PC-3 (cell line): ENCODE measurements around the gene MGAM2. TPM values are rescaled to one million over a fixed set of nuclear protein-coding genes. Genes with fewer than 3 reads are reported as not detected.

Experiments used
- ATAC-seq: fragments of 200-7000 bp; cut with Tn5 transposase; 2 replicates; pipeline ENCODE4 v1.9.1; 2020; ENCODE audit warnings: mild to moderate bottlenecking, moderate library complexity
- BruUV-seq: library from RNA; stranded (reverse); fragments of 400-500 nt; replicated peaks from 2 replicates; lab custom pipeline; 2021; lab: Mats Ljungman, UMichigan
- CTCF ChIA-PET: fragments of 300-600 bp; sonication (Branson Sonifier 250); formaldehyde crosslinking; loops from one replicate; lab custom pipeline; 2022; ENCODE audit warnings: antibody characterized with exemption; lab: Charles Lee
- POLR2A ChIA-PET: fragments of 300-600 bp; sonication (Branson Sonifier 250); formaldehyde crosslinking; loops from one replicate; lab custom pipeline; 2022; ENCODE audit warnings: antibody characterized with exemption; ENCODE audit not compliant: unreplicated experiment; lab: Charles Lee
- DNase-seq: peaks from one replicate; pipeline ENCODE4 v3.0.0-alpha.2; 2015
- H2AFZ ChIP-seq: fragments of 300-600 bp; sonication (generic); 2 replicates; pipeline ENCODE4 v1.6.0; 2016; ENCODE audit warnings: antibody characterized with exemption, low read length
- H3F3A ChIP-seq: fragments of 300-600 bp; sonication (generic); one replicate; pipeline ENCODE4 v1.6.0; 2017; ENCODE audit warnings: antibody characterized with exemption, low read length, control low read depth, mild to moderate bottlenecking; ENCODE audit not compliant: unreplicated experiment
- H3K27ac ChIP-seq: fragments of 300-600 bp; sonication (generic); 2 replicates; pipeline ENCODE4 v1.5.1; 2016; ENCODE audit warnings: mild to moderate bottlenecking, low read length
- H3K27me3 ChIP-seq: fragments of 300-600 bp; sonication (generic); 2 replicates; pipeline ENCODE4 v1.6.1; 2016; ENCODE audit warnings: low read length, mixed read lengths
- H3K36me3 ChIP-seq: fragments of 300-600 bp; sonication (generic); 2 replicates; pipeline ENCODE4 v1.6.1; 2016; ENCODE audit warnings: low read depth, mixed run types, low read length, mixed read lengths
- H3K4me1 ChIP-seq: fragments of 300-600 bp; sonication (generic); 2 replicates; pipeline ENCODE4 v1.5.1; 2016; ENCODE audit warnings: low read length; ENCODE audit not compliant: insufficient read depth
- H3K4me2 ChIP-seq: fragments of 300-600 bp; sonication (generic); 2 replicates; pipeline ENCODE4 v1.6.0; 2016; ENCODE audit warnings: low read length
- H3K4me3 ChIP-seq: fragments of 300-600 bp; sonication (generic); 2 replicates; pipeline ENCODE4 v1.5.1; 2016; ENCODE audit warnings: mild to moderate bottlenecking, low read length, mixed read lengths
- H3K79me2 ChIP-seq: fragments of 300-600 bp; sonication (generic); 2 replicates; pipeline ENCODE4 v1.6.1; 2017; ENCODE audit warnings: low read length, mixed read lengths
- H3K9ac ChIP-seq: fragments of 300-600 bp; sonication (generic); 2 replicates; pipeline ENCODE4 v1.6.0; 2016; ENCODE audit warnings: mild to moderate bottlenecking, low read length
- H3K9me2 ChIP-seq: fragments of 300-600 bp; sonication (generic); replicated peaks from 2 replicates; pipeline ENCODE4 v1.6.1; 2016; ENCODE audit warnings: mixed run types, low read length, mixed read lengths
- H3K9me3 ChIP-seq: fragments of 300-600 bp; sonication (generic); 2 replicates; pipeline ENCODE4 v1.6.1; 2016; ENCODE audit warnings: low read length, mixed read lengths
- H4K20me1 ChIP-seq: fragments of 300-600 bp; sonication (generic); 2 replicates; pipeline ENCODE4 v1.6.1; 2016; ENCODE audit warnings: low read length, mixed read lengths
- CTCF ChIP-seq: fragments of 300-600 bp; sonication (generic); conservative IDR thresholded peaks from 2 replicates; pipeline ENCODE4 v1.5.1; 2017; ENCODE audit warnings: antibody characterized with exemption, low read depth, mild to moderate bottlenecking, low read length
- EZH2 ChIP-seq: fragments of 300-600 bp; sonication (generic); IDR thresholded peaks from one replicate; pipeline ENCODE4 v1.6.1; 2017; ENCODE audit warnings: antibody characterized with exemption, mild to moderate bottlenecking, low read length; ENCODE audit not compliant: unreplicated experiment
- EZH2phosphoT487 ChIP-seq: fragments of 300-600 bp; sonication (generic); IDR thresholded peaks from 2 replicates; pipeline ENCODE4 v1.6.1; 2018; ENCODE audit warnings: mild to moderate bottlenecking, antibody characterized with exemption, low read length, borderline replicate concordance
- intact Hi-C: fragments of 100-400 bp; cut with micrococcal nuclease; formaldehyde crosslinking; loops from 2 replicates; pipeline ENCODE4 v1.9.0; 2023
- total RNA-seq: library from RNA; depleted of rRNA; stranded (reverse); fragments of >200 nt; gene quantifications from 2 replicates; pipeline ENCODE4 v1.2.3, GENCODE V29; 2014

The MGAM2 gene
- total RNA-seq, 1 experiment from 2014 or later: not detected

DNA sequence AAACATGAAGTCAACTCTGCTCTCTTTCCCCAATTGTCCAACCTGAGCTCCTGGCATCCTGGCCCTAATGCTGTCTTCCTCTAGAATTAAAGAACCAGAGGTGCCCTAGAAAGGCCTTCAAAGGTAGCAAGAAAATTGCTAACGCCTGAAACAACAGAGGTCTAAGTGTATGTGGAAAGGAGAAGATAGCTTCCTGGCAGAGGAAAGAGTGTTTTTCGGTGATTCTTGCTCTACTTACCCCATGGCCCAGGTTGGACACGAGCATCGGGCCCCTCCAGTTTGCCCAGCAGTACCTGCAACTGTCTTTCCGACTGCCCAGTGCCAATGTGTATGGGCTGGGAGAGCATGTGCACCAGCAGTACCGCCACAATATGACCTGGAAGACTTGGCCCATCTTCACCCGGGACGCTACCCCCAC is 22.2 kb downstream of the MGAM2 start:
- BruUV-seq: no TSS peak
- Histone ChIP-seq H3K36me3 (no peaks in the 10 kb centered on the region), H3K9me2 (no peaks in the 10 kb centered on the region), H3K9ac (no peak overlapping the region), H3K4me3 (no peak overlapping the region), H3K9me3 (no peaks in the 10 kb centered on the region), H3F3A (no peaks in the 10 kb centered on the region), H3K4me2 (no peak overlapping the region), H4K20me1 (no peaks in the 10 kb centered on the region), H3K27me3 (peaks cover 12% of the 10 kb centered on the region), H3K4me1 (no peaks in the 10 kb centered on the region), H3K27ac (no peak overlapping the region), H3K79me2 (no peaks in the 10 kb centered on the region), H2AFZ (no peak overlapping the region)
- no peak for TF ChIP-seq EZH2phosphoT487
- no peak for TF ChIP-seq CTCF
- TF ChIP-seq EZH2: no peak
- CTCF ChIA-PET: no interaction called here
- DNase-seq (no peak), ATAC-seq (no peak)
- POLR2A ChIA-PET: no interaction called here
- intact Hi-C loops: no loop called here

- H3K27me3 ChIP-seq: peaks cover 17% of the 10 kb centered on the region
- H3K9me2 ChIP-seq: no peaks in the 10 kb centered on the region
- H3K4me1 ChIP-seq: no peaks in the 10 kb centered on the region
- no peaks in the 10 kb centered on the region for H3K36me3 ChIP-seq
- no peaks in the 10 kb centered on the region for H3K9me3 ChIP-seq
- no TSS peak for BruUV-seq
- no peaks in the 10 kb centered on the region for H3F3A ChIP-seq
- H3K79me2 ChIP-seq: no peaks in the 10 kb centered on the region
- H3K4me2 ChIP-seq: no peak overlapping the region
- TF ChIP-seq CTCF (no peak), EZH2phosphoT487 (no peak), EZH2 (no peak)
- no peak for DNase-seq
- H3K4me3 ChIP-seq: no peak overlapping the region
- no peak overlapping the region for H3K9ac ChIP-seq
- ATAC-seq: no peak
- H2AFZ ChIP-seq: no peak overlapping the region
- intact Hi-C loops: no loop called here
- H4K20me1 ChIP-seq: no peaks in the 10 kb centered on the region
- H3K27ac ChIP-seq: no peak overlapping the region
- ChIA-PET POLR2A (no interaction called here), CTCF (no interaction called here)
Measured at GRCh38 chr7:142134909-142135308, 23.4 kb downstream of the MGAM2 start.

- H3K36me3 ChIP-seq: no peaks in the 10 kb centered on the region
- no peaks in the 10 kb centered on the region for H4K20me1 ChIP-seq
- H2AFZ ChIP-seq: no peak overlapping the region
- TF ChIP-seq EZH2phosphoT487: no peak
- TF ChIP-seq EZH2: no peak
- ChIA-PET CTCF (no interaction called here), POLR2A (no interaction called here)
- no peaks in the 10 kb centered on the region for H3F3A ChIP-seq
- intact Hi-C loops: no loop called here
- ATAC-seq (no peak), DNase-seq (no peak)
- peaks cover 37% of the 10 kb centered on the region for H3K27me3 ChIP-seq
- no peak overlapping the region for H3K9ac ChIP-seq
- no peaks in the 10 kb centered on the region for H3K79me2 ChIP-seq
- H3K4me3 ChIP-seq: no peak overlapping the region
- H3K27ac ChIP-seq: no peak overlapping the region
- H3K4me2 ChIP-seq: no peak overlapping the region
- H3K9me3 ChIP-seq: no peaks in the 10 kb centered on the region
- BruUV-seq: no TSS peak
- no peaks in the 10 kb centered on the region for H3K4me1 ChIP-seq
- H3K9me2 ChIP-seq: no peaks in the 10 kb centered on the region
Measured at GRCh38 chr7:142138996-142139395, 27.5 kb downstream of the MGAM2 start.
